Ramos (cell line): ENCODE data around the gene CRYBA2.

ENCODE experiments used
- in situ Hi-C: fragments of 300-500 bp; cut with MboI; formaldehyde crosslinking; loops from one replicate; pipeline ENCODE4 v1.14.3; 2022; ENCODE audit warnings: low sequenced_read_pairs; ENCODE audit not compliant: unreplicated experiment

CRYBA2 gene

DNA sequence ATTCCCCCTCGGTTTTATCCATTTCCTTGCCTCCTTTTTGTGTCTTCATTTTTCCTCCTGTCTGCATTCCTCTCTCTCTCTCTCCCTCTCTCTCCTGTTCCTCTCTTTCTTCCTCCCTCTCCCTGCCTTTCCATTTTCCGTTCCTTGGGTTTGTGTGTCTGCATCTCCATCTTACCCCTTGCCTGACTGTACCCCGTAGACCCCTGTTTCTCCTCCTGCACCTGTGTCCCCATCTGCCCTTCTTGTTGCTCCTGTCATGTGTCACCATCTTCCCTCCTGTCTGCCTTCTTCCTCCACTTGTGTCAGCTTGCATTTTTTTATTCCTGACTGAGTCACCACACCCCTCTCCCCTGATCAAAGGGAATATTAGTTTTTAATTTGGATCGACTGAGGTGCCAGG, 32.0 kb downstream of the CRYBA2 start:
- in situ Hi-C loops: no loop called here

DNA sequence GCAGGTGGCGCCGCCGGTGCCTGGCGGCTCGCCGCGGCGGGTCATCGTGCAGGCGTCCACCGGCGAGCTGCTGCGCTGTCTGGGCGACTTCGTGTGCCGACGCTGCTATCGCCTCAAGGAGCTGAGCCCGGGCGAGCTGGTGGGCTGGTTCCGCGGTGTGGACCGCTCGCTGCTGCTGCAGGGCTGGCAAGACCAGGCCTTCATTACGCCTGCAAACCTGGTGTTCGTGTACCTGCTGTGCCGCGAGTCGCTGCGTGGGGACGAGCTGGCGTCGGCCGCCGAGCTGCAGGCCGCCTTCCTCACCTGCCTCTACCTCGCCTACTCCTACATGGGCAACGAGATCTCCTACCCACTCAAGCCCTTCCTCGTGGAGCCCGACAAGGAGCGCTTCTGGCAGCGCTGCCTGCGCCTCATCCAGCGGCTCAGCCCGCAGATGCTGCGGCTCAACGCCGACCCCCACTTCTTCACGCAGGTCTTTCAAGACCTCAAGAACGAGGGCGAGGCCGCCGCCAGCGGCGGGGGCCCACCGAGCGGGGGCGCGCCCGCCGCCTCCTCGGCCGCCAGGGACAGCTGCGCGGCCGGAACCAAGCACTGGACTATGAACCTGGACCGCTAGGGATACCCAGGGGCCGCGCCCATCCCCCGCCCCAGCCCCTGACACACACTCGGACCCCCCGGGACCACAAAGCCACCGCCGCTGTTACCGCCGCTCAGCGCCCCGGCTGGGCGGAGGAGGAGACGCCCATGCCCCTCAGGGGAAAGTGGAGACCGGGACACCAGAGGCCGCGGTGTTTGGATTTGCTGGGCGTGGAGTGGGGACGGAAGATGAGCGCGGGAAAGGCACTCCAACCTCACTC, 32.7 kb downstream of the CRYBA2 start:
- in situ Hi-C loops: no loop called here

DNA sequence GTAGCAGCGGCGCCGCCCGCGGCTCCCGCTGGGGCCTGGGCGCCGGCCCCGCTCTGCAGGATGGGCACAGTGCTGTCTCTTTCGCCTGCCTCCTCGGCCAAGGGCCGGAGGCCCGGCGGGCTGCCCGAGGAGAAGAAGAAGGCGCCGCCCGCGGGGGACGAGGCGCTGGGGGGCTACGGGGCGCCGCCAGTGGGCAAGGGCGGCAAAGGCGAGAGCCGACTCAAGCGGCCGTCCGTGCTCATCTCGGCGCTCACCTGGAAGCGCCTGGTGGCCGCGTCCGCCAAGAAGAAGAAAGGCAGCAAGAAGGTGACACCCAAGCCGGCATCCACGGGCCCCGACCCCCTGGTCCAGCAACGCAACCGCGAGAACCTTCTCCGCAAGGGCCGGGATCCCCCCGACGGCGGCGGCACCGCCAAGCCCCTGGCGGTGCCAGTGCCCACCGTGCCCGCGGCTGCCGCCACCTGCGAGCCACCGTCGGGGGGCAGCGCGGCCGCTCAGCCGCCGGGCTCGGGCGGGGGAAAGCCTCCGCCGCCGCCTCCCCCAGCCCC, 33.4 kb downstream of the CRYBA2 start:
- in situ Hi-C loops: no loop called here

DNA sequence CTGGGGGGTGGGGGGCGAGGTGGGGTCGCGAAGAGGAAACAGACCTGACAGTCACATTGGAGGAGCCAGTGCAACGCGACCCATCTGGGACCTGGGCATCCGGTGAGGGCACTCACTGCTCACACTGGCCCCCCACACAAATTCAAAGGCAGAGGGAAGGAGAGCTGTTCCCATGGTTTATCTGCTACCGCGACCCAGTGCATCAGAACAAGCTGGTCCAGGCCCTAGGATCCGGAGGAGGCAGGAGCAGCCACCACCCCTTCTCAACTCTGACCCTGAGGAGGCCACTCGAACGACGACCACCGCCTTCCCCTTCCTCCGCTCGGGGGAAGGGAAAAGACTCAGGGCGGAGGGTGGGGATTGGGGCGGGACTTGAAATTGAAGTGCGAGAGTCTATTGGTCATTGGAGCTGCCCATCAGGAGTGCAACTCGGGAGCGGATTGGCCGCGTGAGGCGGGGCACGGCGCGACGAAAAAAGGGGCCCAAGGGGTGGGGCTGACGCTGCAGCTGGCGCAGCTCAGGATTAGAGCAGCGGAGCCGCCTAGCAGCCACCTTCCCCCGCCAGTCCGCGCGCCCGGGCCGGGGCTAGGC, 34.0 kb downstream of the CRYBA2 start, which contains the start of gene CDK5R2:
TSS of gene CDK5R2 (plus strand) at position 526 of the 591 bp plus-strand sequence. CDS start 155 bp downstream, outside the sequence.
- in situ Hi-C loops: no loop called here

DNA sequence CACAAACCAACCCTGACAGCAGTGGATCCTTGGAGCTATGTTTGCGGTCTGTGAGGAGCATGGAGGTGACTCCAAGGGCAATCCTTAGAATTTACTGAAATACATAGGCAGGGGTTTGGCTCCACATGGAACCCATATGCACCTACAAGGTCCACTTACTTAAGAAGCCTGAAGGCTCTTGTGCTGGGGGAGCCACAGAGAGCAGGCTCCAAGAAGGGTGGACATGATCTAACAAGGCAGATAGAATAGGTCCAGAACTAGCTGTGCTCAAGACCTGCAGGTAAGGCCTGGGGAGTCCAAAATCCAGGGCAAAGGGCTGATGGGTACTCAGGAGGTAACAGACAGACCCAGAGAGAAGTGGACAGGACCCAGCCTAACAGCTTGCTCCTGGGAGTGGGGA, 34.9 kb downstream of the CRYBA2 start:
- in situ Hi-C loops: no loop called here

DNA sequence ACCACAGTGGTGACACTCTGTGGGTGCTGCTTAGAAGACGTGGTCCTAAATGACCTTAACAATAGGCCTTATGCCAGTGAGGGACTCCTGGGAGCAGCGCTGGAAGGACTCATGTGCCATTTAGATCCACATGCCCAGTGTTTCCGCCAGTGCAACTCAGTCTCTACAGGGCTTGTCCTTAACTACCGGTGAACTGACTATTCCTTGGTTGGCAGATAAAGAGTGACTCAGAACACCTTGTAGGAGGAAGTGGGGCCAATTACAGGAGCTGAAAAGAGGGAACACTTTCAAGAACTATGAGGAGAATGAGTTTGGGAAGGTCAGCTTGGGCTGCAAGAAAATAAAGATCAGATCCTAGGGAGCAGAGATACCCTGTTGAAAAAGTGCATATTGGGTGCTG, 35.6 kb downstream of the CRYBA2 start:
- in situ Hi-C loops: no loop called here

DNA sequence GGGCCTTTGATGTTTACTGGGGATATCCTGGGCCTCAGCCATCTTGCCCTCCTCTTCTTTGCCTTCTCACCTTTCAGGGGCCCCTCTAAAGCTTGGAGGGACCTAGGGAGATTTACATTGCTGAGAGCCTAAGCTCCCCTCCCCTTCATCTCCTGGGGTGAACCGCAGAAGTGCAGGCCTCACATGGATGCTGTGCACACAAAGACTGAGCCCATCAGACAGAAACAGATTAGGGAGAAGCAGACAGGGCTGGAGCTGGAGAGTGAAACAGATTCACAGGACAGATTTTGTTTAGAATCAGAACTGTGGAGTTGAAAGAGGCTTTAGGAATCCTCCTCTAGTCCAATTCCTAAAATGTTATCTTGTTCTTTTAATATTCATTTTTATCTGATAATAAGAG, 37.2 kb downstream of the CRYBA2 start:
- in situ Hi-C loops: no loop called here

DNA sequence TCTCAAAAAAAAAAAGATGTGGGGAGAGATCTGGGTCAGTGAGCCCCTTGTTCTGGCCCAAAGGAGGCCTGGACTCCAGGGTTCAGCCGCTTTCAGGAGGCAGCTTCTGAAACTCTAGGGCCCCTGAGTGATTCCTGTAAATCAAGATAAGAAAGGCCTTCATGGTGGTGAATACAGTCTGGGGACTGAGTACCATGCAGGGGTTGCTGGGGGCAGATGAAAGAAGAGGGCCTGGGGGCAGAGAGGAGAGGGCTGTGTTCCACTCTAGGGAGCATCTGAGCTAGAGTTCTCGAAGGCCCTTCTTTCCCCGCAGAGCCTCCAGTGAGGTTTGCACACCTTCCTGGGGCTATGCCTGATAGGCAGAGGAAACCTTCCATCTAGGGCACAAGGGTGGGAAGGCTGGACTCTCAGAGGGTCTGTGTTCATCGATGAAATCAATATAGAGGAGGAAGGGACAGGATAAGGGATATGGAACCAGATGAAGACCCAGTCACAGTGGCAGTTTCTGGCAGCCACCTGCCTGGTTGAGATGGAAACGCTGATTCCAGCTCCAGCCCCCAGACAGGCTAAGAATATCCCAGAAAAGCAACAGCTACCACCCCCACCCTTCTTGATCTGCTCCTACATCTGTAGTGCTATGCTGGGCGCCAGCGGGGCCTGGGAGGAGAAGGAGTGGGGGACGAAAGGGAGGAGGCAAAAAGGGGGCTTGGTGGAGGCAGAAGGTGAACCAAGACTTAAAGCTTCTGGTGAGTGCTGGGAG, 38.5 kb downstream of the CRYBA2 start:
- in situ Hi-C loops: no loop called here

DNA sequence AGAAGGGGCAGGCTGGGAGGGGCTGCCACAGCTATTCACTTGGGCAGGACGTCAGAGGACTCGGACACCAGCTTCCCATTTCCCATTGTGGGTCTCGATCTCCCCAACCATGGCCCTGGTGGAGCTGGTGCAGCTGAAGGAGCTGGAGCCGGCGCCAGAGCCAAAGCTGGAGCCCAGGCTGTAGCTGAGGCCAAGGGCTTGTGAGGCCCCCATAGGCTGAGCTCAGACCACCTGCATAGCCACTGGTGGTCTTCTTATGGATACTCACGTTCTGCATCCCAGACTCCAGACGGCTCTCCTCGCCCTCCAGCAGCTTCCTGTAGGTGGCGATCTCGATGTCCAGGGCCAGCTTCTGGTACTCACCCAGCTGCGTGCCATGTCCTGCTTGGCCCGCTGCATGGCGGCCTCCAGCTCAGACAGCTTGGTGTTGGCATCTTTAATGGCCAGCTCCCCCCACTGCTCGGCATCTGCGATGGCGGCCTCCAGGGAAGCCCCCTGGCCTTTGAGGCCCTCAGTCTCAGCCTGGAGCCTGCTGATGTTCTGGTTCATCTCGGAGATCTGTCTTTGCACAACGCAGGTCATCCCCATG, 39.8 kb downstream of the CRYBA2 start:
- in situ Hi-C loops: no loop called here

DNA sequence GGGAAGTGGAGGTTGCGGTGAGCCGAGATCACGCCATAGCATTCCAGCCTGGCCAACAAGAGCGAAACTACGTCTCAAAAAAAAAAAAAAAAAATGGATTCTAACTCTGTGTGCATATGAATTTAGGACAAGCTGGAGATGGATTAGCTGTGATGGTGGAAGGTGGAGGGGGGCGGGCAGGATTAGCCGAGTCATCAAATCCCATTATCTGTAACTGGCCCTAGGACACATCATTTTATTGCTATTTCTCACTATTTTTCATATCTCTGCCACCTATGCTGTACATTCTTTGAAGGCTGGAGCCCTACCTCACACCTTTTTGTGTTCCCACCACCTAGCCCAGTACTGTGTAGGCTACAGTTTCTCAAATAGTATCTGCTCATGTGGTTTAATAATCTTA, 41.1 kb downstream of the CRYBA2 start:
- in situ Hi-C loops: no loop called here

DNA sequence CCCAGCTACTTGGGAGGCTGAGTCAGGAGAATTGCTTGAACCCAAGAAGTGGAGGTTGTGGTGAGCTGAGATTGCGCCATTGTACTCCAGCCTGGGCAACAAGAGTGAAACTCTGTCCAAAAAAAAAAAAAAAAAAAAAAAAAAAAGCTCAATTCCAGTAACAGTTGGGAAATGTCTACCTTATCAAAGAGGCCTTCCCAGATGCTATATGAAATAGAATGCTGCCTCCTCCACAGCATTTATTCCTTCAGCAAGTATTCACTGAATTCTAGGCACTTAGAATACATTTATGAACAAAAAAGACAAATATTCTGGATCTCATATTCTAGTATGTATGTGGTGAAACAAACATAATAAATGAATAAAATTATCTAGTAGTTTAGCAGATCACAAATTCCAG, 46.6 kb downstream of the CRYBA2 start:
- in situ Hi-C loops: no loop called here

DNA sequence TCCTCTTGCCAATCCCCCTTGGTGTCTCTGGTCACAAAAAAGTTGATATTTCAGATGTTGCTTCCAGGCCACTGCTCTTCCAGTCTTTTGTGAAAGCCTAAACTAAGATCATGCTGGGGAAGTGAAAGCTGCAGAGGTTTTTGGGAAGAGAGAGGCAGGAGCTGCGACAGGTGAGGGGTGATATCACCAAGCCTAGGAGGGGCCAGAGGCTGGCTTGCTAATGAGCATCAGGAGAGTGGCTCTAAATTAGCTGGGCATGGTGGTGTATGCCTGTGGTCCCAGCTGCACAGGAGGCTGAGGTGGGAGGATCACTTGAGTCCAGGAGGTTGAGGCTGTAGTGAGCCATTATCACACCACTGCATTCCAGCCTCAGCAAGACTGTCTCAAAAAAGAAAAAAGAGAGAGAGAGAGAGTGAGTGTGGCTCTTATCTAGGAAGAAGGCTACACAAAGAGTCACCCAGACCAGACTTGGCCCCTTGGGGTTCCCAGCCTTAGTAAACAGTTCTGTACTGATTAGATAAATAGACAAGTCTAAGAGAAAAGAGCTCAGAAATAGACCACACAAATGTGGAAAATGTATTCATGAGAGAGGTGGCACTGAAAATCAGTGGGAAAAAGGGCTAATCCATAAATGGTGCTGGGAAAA, 48.3 kb downstream of the CRYBA2 start:
- in situ Hi-C loops: no loop called here
